ENCODE measurements around the gene ARHGAP15.

ARHGAP15 gene

GRCh38 chr2:143486976-143487375, 357.8 kb downstream of the ARHGAP15 start:
- DNase-seq (ENCODE audit: low spot score) = no peak

GRCh38 chr2:143489145-143489544, 359.9 kb downstream of the ARHGAP15 start:
- DNase-seq (ENCODE audit: low spot score) = no peak

- DNase-seq (ENCODE audit: low spot score) = no peak
Observed at GRCh38 chr2:143491131-143491530, 361.9 kb downstream of the ARHGAP15 start.

GRCh38 chr2:143493339-143493738, 364.1 kb downstream of the ARHGAP15 start:
- no peak for DNase-seq (ENCODE audit: low spot score)

- DNase-seq (ENCODE audit: low spot score) = no peak
Observed at GRCh38 chr2:143497726-143498125, 368.5 kb downstream of the ARHGAP15 start.

GRCh38 chr2:143498496-143498895, 369.3 kb downstream of the ARHGAP15 start:
- no peak for DNase-seq (ENCODE audit: low spot score)

GRCh38 chr2:143499061-143499460, 369.8 kb downstream of the ARHGAP15 start:
- DNase-seq (ENCODE audit: low spot score) = no peak

- DNase-seq (ENCODE audit: low spot score) = no peak
Observed at GRCh38 chr2:143501106-143501676, 372.0 kb downstream of the ARHGAP15 start.

GRCh38 chr2:143503280-143503679, 374.1 kb downstream of the ARHGAP15 start:
- no peak for DNase-seq (ENCODE audit: low spot score)

- no peak for DNase-seq (ENCODE audit: low spot score)
Observed at GRCh38 chr2:143504397-143504796, 375.2 kb downstream of the ARHGAP15 start.

- no peak for DNase-seq (ENCODE audit: low spot score)
Observed at GRCh38 chr2:143505542-143505941, 376.3 kb downstream of the ARHGAP15 start.

GRCh38 chr2:143513081-143513480, 383.9 kb downstream of the ARHGAP15 start:
- DNase-seq (ENCODE audit: low spot score) = peak; percentile 5

GRCh38 chr2:143514413-143514812, 385.2 kb downstream of the ARHGAP15 start:
- DNase-seq (ENCODE audit: low spot score) = no peak

- DNase-seq (ENCODE audit: low spot score) = no peak
Observed at GRCh38 chr2:143515318-143515717, 386.1 kb downstream of the ARHGAP15 start.

GRCh38 chr2:143519521-143519920, 390.3 kb downstream of the ARHGAP15 start:
- DNase-seq (ENCODE audit: low spot score) = no peak

GRCh38 chr2:143521396-143521795, 392.2 kb downstream of the ARHGAP15 start:
- no peak for DNase-seq (ENCODE audit: low spot score)

GRCh38 chr2:143522699-143523098, 393.5 kb downstream of the ARHGAP15 start:
- DNase-seq (ENCODE audit: low spot score) = no peak

GRCh38 chr2:143524119-143524553, 394.9 kb downstream of the ARHGAP15 start:
- no peak for DNase-seq (ENCODE audit: low spot score)

- no peak for DNase-seq (ENCODE audit: low spot score)
Observed at GRCh38 chr2:143524559-143525401, 395.6 kb downstream of the ARHGAP15 start.

GRCh38 chr2:143525402-143525860, 396.2 kb downstream of the ARHGAP15 start:
- DNase-seq (ENCODE audit: low spot score) = no peak

- no peak for DNase-seq (ENCODE audit: low spot score)
Observed at GRCh38 chr2:143526498-143526897, 397.3 kb downstream of the ARHGAP15 start.

GRCh38 chr2:143528021-143528420, 398.8 kb downstream of the ARHGAP15 start:
- DNase-seq (ENCODE audit: low spot score) = no peak

- no peak for DNase-seq (ENCODE audit: low spot score)
Observed at GRCh38 chr2:143529118-143529720, 400.0 kb downstream of the ARHGAP15 start.
